Stomach (tissue), 4 donors: ENCODE data around the gene UBE2R2.

Source experiments
- EP300 ChIP-seq: sonication (generic); formaldehyde crosslinking; IDR thresholded peaks from one replicate; pipeline ENCODE4 v1.6.1; 2017; ENCODE audit warnings: antibody characterized with exemption
- POLR2A ChIP-seq, 4 donors: fragments of 450-650 bp; IDR thresholded peaks; one replicate each; pipeline ENCODE4 v1.6.1; 2016; ENCODE audit warnings: antibody characterized with exemption in 4 of 4, control low read depth in 2 of 4, mild to moderate bottlenecking in 1 of 4, moderate library complexity in 1 of 4
- POLR2AphosphoS5 ChIP-seq, 3 donors: sonication (generic); formaldehyde crosslinking; IDR thresholded peaks; one replicate each; pipeline ENCODE4 v1.6.1; 2016; ENCODE audit warnings: antibody characterized with exemption in 3 of 3
- TF ChIP-seq, protein P1 (sequence below), 7 experiments: fragments of 450-650 bp in 4 of 7; fragments of 200-600 bp in 3 of 7; sonication (generic) in 3 of 7; IDR thresholded peaks; one replicate each; pipeline ENCODE4 v1.5.1; 2016 to 2019; ENCODE audit warnings: antibody characterized with exemption in 7 of 7, control low read depth in 2 of 7, mild to moderate bottlenecking in 1 of 7

DNA sequence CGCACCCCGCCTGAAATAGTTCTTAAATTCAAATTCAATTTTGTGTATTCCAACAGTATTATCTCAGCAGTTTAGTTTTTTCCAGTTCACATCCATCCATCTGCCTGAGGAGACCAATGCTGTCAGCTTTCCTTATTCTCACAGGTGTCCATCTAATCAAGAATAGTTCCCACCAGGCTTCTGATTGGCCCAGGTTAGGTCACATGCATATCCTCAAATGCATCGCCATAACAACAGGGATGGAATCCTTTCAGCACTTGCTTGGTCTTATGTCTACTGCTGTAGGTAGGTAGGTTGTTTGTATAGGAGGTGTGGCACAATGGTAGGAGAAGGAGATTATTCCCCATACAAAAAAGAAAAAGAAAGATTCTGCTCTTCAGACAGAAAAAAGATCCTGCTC lies 91.2 kb downstream of the UBE2R2 start:
- TF ChIP-seq POLR2A (IDR thresholded peaks at IDR 0.05): no peak
- TF ChIP-seq, protein P1, sequence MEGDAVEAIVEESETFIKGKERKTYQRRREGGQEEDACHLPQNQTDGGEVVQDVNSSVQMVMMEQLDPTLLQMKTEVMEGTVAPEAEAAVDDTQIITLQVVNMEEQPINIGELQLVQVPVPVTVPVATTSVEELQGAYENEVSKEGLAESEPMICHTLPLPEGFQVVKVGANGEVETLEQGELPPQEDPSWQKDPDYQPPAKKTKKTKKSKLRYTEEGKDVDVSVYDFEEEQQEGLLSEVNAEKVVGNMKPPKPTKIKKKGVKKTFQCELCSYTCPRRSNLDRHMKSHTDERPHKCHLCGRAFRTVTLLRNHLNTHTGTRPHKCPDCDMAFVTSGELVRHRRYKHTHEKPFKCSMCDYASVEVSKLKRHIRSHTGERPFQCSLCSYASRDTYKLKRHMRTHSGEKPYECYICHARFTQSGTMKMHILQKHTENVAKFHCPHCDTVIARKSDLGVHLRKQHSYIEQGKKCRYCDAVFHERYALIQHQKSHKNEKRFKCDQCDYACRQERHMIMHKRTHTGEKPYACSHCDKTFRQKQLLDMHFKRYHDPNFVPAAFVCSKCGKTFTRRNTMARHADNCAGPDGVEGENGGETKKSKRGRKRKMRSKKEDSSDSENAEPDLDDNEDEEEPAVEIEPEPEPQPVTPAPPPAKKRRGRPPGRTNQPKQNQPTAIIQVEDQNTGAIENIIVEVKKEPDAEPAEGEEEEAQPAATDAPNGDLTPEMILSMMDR (IDR thresholded peaks at IDR 0.05): no peak
- TF ChIP-seq EP300: no peak
- TF ChIP-seq POLR2AphosphoS5 (IDR thresholded peaks at IDR 0.05): no peak
